MM.1S (cell line): ENCODE data around the gene AMIGO1.

Experiments
- DNase-seq: peaks from one replicate; pipeline ENCODE4 v3.0.0-alpha.2; 2015
- H2AFZ ChIP-seq: fragments of 300-600 bp; sonication (generic); 2 replicates; pipeline ENCODE4 v1.6.0; 2016; ENCODE audit warnings: antibody characterized with exemption, low read length
- H3F3A ChIP-seq: fragments of 300-600 bp; sonication (generic); 2 replicates; pipeline ENCODE4 v1.6.1; 2016; ENCODE audit warnings: mild to moderate bottlenecking, antibody characterized with exemption, low read length, moderate library complexity, mixed read lengths; ENCODE audit not compliant: insufficient read depth
- H3K27ac ChIP-seq: fragments of 300-600 bp; sonication (generic); 2 replicates; pipeline ENCODE4 v1.5.1; 2016; ENCODE audit warnings: mild to moderate bottlenecking, low read length
- H3K27me3 ChIP-seq: fragments of 300-600 bp; sonication (generic); replicated peaks from 2 replicates; pipeline ENCODE4 v1.6.0; 2016; ENCODE audit warnings: low read length; ENCODE audit not compliant: insufficient read depth
- H3K36me3 ChIP-seq: fragments of 300-600 bp; sonication (generic); replicated peaks from 2 replicates; pipeline ENCODE4 v1.6.1; 2016; ENCODE audit warnings: mild to moderate bottlenecking, low read length, mixed read lengths; ENCODE audit not compliant: insufficient read depth
- H3K4me1 ChIP-seq: fragments of 300-600 bp; sonication (generic); 2 replicates; pipeline ENCODE4 v1.6.1; 2016; ENCODE audit warnings: low read length, mixed read lengths
- H3K4me2 ChIP-seq: fragments of 300-600 bp; sonication (generic); 2 replicates; pipeline ENCODE4 v1.6.0; 2016; ENCODE audit warnings: low read depth, low read length
- H3K4me3 ChIP-seq: fragments of 300-600 bp; sonication (generic); 2 replicates; pipeline ENCODE4 v1.5.1; 2016; ENCODE audit warnings: low read length, mixed read lengths
- H3K79me2 ChIP-seq: fragments of 300-600 bp; sonication (generic); 2 replicates; pipeline ENCODE4 v1.6.1; 2016; ENCODE audit warnings: mixed run types, low read length, mixed read lengths
- H3K9ac ChIP-seq: fragments of 300-600 bp; sonication (generic); 2 replicates; pipeline ENCODE4 v1.6.1; 2016; ENCODE audit warnings: low read length, mixed read lengths
- H3K9me2 ChIP-seq: fragments of 300-600 bp; sonication (generic); replicated peaks from 2 replicates; pipeline ENCODE4 v1.6.1; 2016; ENCODE audit warnings: mild to moderate bottlenecking, low read length, mixed read lengths; ENCODE audit not compliant: insufficient read depth
- H3K9me3 ChIP-seq: fragments of 300-600 bp; sonication (generic); replicated peaks from 2 replicates; pipeline ENCODE4 v1.6.1; 2016; ENCODE audit warnings: mild to moderate bottlenecking, low read length, mixed read lengths; ENCODE audit not compliant: insufficient read depth
- H4K20me1 ChIP-seq: fragments of 300-600 bp; sonication (generic); 2 replicates; pipeline ENCODE4 v1.6.1; 2016; ENCODE audit warnings: mild to moderate bottlenecking, low read length, moderate library complexity, mixed read lengths; ENCODE audit not compliant: insufficient read depth
- CTCF ChIP-seq: fragments of 300-600 bp; sonication (generic); IDR thresholded peaks from 2 replicates; pipeline ENCODE4 v1.5.1; 2016; ENCODE audit warnings: antibody characterized with exemption, low read length, mixed read lengths
- EZH2 ChIP-seq: fragments of 300-600 bp; sonication (generic); optimal IDR thresholded peaks from 2 replicates; pipeline ENCODE3; 2017; ENCODE audit warnings: low read depth, mild to moderate bottlenecking, antibody characterized with exemption, low read length, mixed read lengths
- EZH2phosphoT487 ChIP-seq: fragments of 300-600 bp; sonication (generic); IDR thresholded peaks from 2 replicates; pipeline ENCODE4 v1.6.1; 2018; ENCODE audit warnings: antibody characterized with exemption, low read length

Gene AMIGO1

GRCh38 chr1:109472779-109473178 is 36.7 kb downstream of the AMIGO1 start:
- Histone ChIP-seq H3K9ac (no peak overlapping the region), H3K27me3 (peaks cover 41% of the 10 kb centered on the region), H3K27ac (no peak overlapping the region), H3K79me2 (no peaks in the 10 kb centered on the region), H3K4me2 (no peak overlapping the region), H3K36me3 (no peaks in the 10 kb centered on the region), H3K4me3 (no peak overlapping the region), H3K9me2 (no peaks in the 10 kb centered on the region), H3F3A (no peaks in the 10 kb centered on the region), H3K9me3 (no peaks in the 10 kb centered on the region), H3K4me1 (no peaks in the 10 kb centered on the region), H2AFZ (no peak overlapping the region), H4K20me1 (no peaks in the 10 kb centered on the region)
- TF ChIP-seq CTCF (no peak), EZH2 (no peak), EZH2phosphoT487 (no peak)
- DNase-seq = no peak

GRCh38 chr1:109470245-109470644 is 39.3 kb downstream of the AMIGO1 start:
- Histone ChIP-seq H3K27me3 (peaks cover 33% of the 10 kb centered on the region), H3K9ac (no peak overlapping the region), H3K36me3 (no peaks in the 10 kb centered on the region), H3K4me2 (no peak overlapping the region), H2AFZ (no peak overlapping the region), H3F3A (no peaks in the 10 kb centered on the region), H3K9me2 (no peaks in the 10 kb centered on the region), H3K4me3 (no peak overlapping the region), H3K79me2 (no peaks in the 10 kb centered on the region), H3K4me1 (no peaks in the 10 kb centered on the region), H4K20me1 (no peaks in the 10 kb centered on the region), H3K9me3 (no peaks in the 10 kb centered on the region), H3K27ac (no peak overlapping the region)
- TF ChIP-seq EZH2phosphoT487 (no peak), CTCF (no peak), EZH2 (no peak)
- DNase-seq = no peak

- H3K9ac ChIP-seq = no peak overlapping the region
- no peak for DNase-seq
- no peak overlapping the region for H3K4me3 ChIP-seq
- H3F3A ChIP-seq = no peaks in the 10 kb centered on the region
- TF ChIP-seq EZH2 = no peak
- no peak for TF ChIP-seq CTCF
- TF ChIP-seq EZH2phosphoT487 = no peak
- H4K20me1 ChIP-seq = no peaks in the 10 kb centered on the region
- H3K9me2 ChIP-seq = no peaks in the 10 kb centered on the region
- no peaks in the 10 kb centered on the region for H3K4me1 ChIP-seq
- H3K79me2 ChIP-seq = no peaks in the 10 kb centered on the region
- no peak overlapping the region for H2AFZ ChIP-seq
- no peak overlapping the region for H3K4me2 ChIP-seq
- H3K27me3 ChIP-seq = peaks cover 27% of the 10 kb centered on the region
- no peaks in the 10 kb centered on the region for H3K36me3 ChIP-seq
- no peak overlapping the region for H3K27ac ChIP-seq
- no peaks in the 10 kb centered on the region for H3K9me3 ChIP-seq
Observed at GRCh38 chr1:109468903-109469302, 40.6 kb downstream of the AMIGO1 start.
